Karpas-422 (cell line): Measurements from ENCODE around the gene SPDYA. TPM values are rescaled to one million over a fixed set of nuclear protein-coding genes. Genes with fewer than 3 reads are reported as not detected.

Experiments
- DNase-seq: peaks from one replicate; pipeline ENCODE4 v3.0.0-alpha.2; 2015
- H2AFZ ChIP-seq: fragments of 200-600 bp; sonication (generic); 2 replicates; pipeline ENCODE4 v1.6.1; 2014; ENCODE audit warnings: antibody characterized with exemption, low read length, mixed read lengths
- H3K27ac ChIP-seq: fragments of 200-600 bp; sonication (generic); 2 replicates; pipeline ENCODE4 v1.5.1; 2014; ENCODE audit warnings: mild to moderate bottlenecking, low read length, moderate library complexity
- H3K27me3 ChIP-seq: fragments of 200-600 bp; sonication (generic); 2 replicates; pipeline ENCODE4 v1.6.1; 2014; ENCODE audit warnings: low read length, mixed read lengths
- H3K36me3 ChIP-seq: fragments of 200-600 bp; sonication (generic); 2 replicates; pipeline ENCODE4 v1.6.1; 2014; ENCODE audit warnings: low read length, mixed read lengths; ENCODE audit not compliant: insufficient read depth
- H3K4me1 ChIP-seq: fragments of 200-600 bp; sonication (generic); 2 replicates; pipeline ENCODE4 v1.6.1; 2014; ENCODE audit warnings: mild to moderate bottlenecking, low read length, mixed read lengths
- H3K4me2 ChIP-seq: fragments of 200-600 bp; sonication (generic); 2 replicates; pipeline ENCODE4 v1.6.1; 2014; ENCODE audit warnings: low read length, low read depth, mild to moderate bottlenecking; ENCODE audit not compliant: poor library complexity, severe bottlenecking
- H3K4me3 ChIP-seq: fragments of 200-600 bp; sonication (generic); 2 replicates; pipeline ENCODE4 v1.5.1; 2014; ENCODE audit warnings: mild to moderate bottlenecking, antibody characterized with exemption, low read length, mixed read lengths
- H3K79me2 ChIP-seq: fragments of 200-600 bp; sonication (generic); 2 replicates; pipeline ENCODE4 v1.6.1; 2014; ENCODE audit warnings: mild to moderate bottlenecking, low read length, mixed read lengths
- H3K9ac ChIP-seq: fragments of 200-600 bp; sonication (generic); 2 replicates; pipeline ENCODE4 v1.6.0; 2014; ENCODE audit warnings: low read length
- H3K9me2 ChIP-seq: fragments of 200-600 bp; sonication (generic), shearing (Covaris generic); replicated peaks from 2 replicates; pipeline ENCODE4 v1.6.0; 2014; ENCODE audit warnings: mild to moderate bottlenecking, low read length, moderate library complexity; ENCODE audit not compliant: insufficient read depth
- H3K9me3 ChIP-seq: fragments of 300-700, 200-600 bp; sonication (generic); 2 replicates; pipeline ENCODE4 v1.6.1; 2014; ENCODE audit warnings: low read length, mixed read lengths
- H4K20me1 ChIP-seq: fragments of 200-600 bp; sonication (generic); 2 replicates; pipeline ENCODE4 v1.6.1; 2014; ENCODE audit warnings: mild to moderate bottlenecking, antibody characterized with exemption, low read length, low read depth; ENCODE audit not compliant: insufficient read depth
- total RNA-seq: library from RNA; depleted of rRNA; stranded (reverse); fragments of >200 nt; shearing (Covaris generic); gene quantifications from 2 replicates; pipeline ENCODE4 v1.2.3, GENCODE V29; 2014; ENCODE audit warnings: low replicate concordance

The SPDYA gene
- total RNA-seq, 1 experiment from 2014 or later = 0.78 TPM

DNA sequence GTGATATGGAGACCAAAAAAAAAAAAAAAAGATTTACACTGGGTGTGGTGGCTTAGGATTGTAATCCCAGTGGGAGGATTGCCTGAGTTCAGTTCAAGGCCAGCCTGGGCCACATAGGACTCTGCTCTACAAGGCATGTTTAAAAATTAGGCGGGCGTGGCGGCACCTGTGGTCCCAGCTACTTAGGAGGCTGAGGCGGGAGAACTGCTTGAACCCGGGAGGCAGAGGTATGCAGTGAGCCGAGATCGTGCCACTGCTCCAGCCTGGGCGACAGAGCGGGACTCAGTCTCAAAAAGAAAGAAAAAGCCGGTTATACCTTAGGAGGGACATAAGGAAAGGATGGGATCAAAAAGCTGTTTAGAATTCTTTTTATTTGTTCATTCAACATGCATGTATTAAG lies 707 bp upstream of the SPDYA start:
- no peaks in the 10 kb centered on the region for H3K9me3 ChIP-seq
- no peak overlapping the region for H3K27ac ChIP-seq
- no peak overlapping the region for H3K9ac ChIP-seq
- H4K20me1 ChIP-seq = no peaks in the 10 kb centered on the region
- H3K4me3 ChIP-seq = no peak overlapping the region
- no peak overlapping the region for H3K4me2 ChIP-seq
- no peaks in the 10 kb centered on the region for H3K4me1 ChIP-seq
- no peak for DNase-seq
- peaks cover 7% of the 10 kb centered on the region; the same call in 1 of the 2 replicates for H3K36me3 ChIP-seq
- H3K9me2 ChIP-seq = no peaks in the 10 kb centered on the region
- H3K27me3 ChIP-seq = no peaks in the 10 kb centered on the region
- H2AFZ ChIP-seq = no peak overlapping the region
- H3K79me2 ChIP-seq = no peaks in the 10 kb centered on the region

- Histone ChIP-seq H3K4me3 (no peak overlapping the region), H3K9me2 (no peaks in the 10 kb centered on the region), H3K79me2 (no peaks in the 10 kb centered on the region), H3K9ac (no peak overlapping the region), H2AFZ (no peak overlapping the region), H3K27ac (no peak overlapping the region), H4K20me1 (no peaks in the 10 kb centered on the region), H3K36me3 (no peaks in the 10 kb centered on the region), H3K4me2 (no peak overlapping the region), H3K4me1 (peaks cover 3% of the 10 kb centered on the region), H3K27me3 (no peaks in the 10 kb centered on the region), H3K9me3 (no peaks in the 10 kb centered on the region)
- no peak for DNase-seq
These were observed 7.4 kb downstream of the SPDYA start for GRCh38 chr2:28818053-28818452.

GRCh38 chr2:28821295-28821958 lies 10.8 kb downstream of the SPDYA start:
- H3K4me2 ChIP-seq = peak overlapping the region; percentile 31
- no peak overlapping the region for H3K4me3 ChIP-seq
- H3K9ac ChIP-seq = no peak overlapping the region
- no peaks in the 10 kb centered on the region for H4K20me1 ChIP-seq
- H3K27me3 ChIP-seq = no peaks in the 10 kb centered on the region
- H3K36me3 ChIP-seq = 0 out of 2 replicates have a peak, but pooled peaks cover 5% of the 10 kb centered on the region
- no peaks in the 10 kb centered on the region for H3K79me2 ChIP-seq
- H3K27ac ChIP-seq = no peak overlapping the region
- H2AFZ ChIP-seq = no peak overlapping the region
- H3K9me2 ChIP-seq = no peaks in the 10 kb centered on the region
- peaks cover 3% of the 10 kb centered on the region for H3K4me1 ChIP-seq
- H3K9me3 ChIP-seq = no peaks in the 10 kb centered on the region
- peak; percentile 82 for DNase-seq

DNA sequence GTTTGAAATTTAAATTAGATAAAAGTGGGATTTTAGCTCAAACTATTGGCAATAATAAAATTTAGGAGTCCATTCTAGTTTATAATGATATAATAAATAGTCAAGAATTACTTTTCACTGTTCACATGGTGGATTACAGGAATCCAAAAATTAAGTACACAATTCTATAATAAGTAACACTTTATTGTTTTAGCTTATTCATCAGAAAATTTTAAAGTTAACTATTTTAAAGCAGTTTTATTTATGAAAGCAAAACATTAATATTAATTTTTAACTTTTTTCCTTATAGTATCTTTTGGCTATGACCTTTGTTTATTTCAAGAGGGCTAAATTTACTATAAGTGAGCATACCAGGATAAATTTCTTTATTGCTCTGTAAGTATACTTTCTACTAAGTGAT lies 11.4 kb downstream of the SPDYA start:
- 0 out of 2 replicates have a peak, but pooled peaks cover 5% of the 10 kb centered on the region for H3K36me3 ChIP-seq
- no peak overlapping the region for H3K4me2 ChIP-seq
- H3K9ac ChIP-seq = no peak overlapping the region
- no peaks in the 10 kb centered on the region for H4K20me1 ChIP-seq
- DNase-seq = no peak
- no peak overlapping the region for H2AFZ ChIP-seq
- H3K27me3 ChIP-seq = no peaks in the 10 kb centered on the region
- H3K9me3 ChIP-seq = no peaks in the 10 kb centered on the region
- H3K79me2 ChIP-seq = no peaks in the 10 kb centered on the region
- H3K4me1 ChIP-seq = peaks cover 3% of the 10 kb centered on the region
- H3K4me3 ChIP-seq = no peak overlapping the region
- no peak overlapping the region for H3K27ac ChIP-seq
- no peaks in the 10 kb centered on the region for H3K9me2 ChIP-seq

DNA sequence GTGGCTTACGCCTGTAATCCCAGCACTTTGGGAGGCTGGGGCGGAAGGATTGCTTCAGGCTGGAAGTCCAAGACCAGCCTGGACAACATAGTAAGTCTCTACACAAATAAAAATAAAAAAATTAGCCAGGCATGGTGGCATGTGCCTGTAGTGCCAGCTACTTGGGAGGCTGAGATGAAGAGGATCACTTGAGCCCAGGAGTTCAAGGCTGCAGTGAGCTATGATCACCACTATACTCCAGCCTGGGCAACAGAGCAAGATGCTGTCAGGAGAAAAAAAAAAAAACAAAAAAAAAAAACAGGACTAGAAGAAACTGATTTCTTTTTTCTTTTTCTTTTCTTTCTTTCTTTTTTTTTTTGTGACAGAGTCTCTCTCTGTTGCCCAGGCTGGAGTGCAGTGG lies 13.6 kb downstream of the SPDYA start:
- H3K4me2 ChIP-seq = no peak overlapping the region
- DNase-seq = no peak
- H2AFZ ChIP-seq = no peak overlapping the region
- no peak overlapping the region for H3K27ac ChIP-seq
- H3K27me3 ChIP-seq = no peaks in the 10 kb centered on the region
- no peaks in the 10 kb centered on the region for H3K9me3 ChIP-seq
- no peaks in the 10 kb centered on the region for H3K9me2 ChIP-seq
- H4K20me1 ChIP-seq = no peaks in the 10 kb centered on the region
- H3K9ac ChIP-seq = no peak overlapping the region
- peaks cover 16% of the 10 kb centered on the region for H3K36me3 ChIP-seq
- H3K79me2 ChIP-seq = no peaks in the 10 kb centered on the region
- peaks cover 3% of the 10 kb centered on the region for H3K4me1 ChIP-seq
- no peak overlapping the region for H3K4me3 ChIP-seq

DNA sequence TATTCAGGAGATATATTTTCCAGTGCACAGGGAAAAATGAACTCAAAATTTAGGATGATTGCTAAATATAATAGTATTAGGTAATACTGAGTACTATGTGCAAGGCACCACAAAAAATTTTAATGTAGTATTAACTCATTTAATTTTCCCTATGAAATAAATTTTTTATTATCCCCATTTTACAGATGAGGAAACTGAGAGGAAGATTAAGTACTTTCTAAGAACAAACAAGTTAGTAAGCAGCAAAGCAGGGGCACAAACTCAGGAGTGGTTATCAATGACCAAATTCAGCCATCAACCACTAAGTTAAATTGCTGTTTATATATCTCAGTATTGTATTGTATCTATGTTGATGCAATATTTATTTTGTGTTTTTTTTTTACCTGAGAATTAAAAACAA lies 14.2 kb downstream of the SPDYA start:
- no peaks in the 10 kb centered on the region for H3K79me2 ChIP-seq
- H3K9me3 ChIP-seq = no peaks in the 10 kb centered on the region
- H3K4me2 ChIP-seq = no peak overlapping the region
- no peak overlapping the region for H3K4me3 ChIP-seq
- peaks cover 16% of the 10 kb centered on the region for H3K36me3 ChIP-seq
- H4K20me1 ChIP-seq = no peaks in the 10 kb centered on the region
- no peak overlapping the region for H3K9ac ChIP-seq
- peaks cover 3% of the 10 kb centered on the region for H3K4me1 ChIP-seq
- no peak for DNase-seq
- H3K9me2 ChIP-seq = no peaks in the 10 kb centered on the region
- H2AFZ ChIP-seq = no peak overlapping the region
- H3K27me3 ChIP-seq = no peaks in the 10 kb centered on the region
- H3K27ac ChIP-seq = no peak overlapping the region

DNA sequence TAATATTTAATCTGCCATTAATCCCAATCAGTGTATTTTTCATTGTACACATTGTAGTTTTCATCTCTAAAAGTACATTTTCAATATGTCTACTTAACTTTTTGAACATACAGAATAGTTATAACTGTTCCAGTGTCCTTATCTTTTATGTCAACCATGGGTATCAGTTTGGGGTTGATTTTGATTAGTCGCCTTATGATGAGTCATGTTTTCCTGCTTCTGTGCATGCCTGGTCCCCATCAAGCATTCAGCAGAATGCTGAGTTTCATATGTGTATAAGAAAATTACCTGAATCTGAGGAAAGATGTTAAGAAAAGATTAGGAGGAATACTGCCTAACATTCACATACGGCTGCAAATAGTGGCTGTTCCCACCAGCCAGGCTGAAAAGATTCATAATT lies 17.7 kb downstream of the SPDYA start:
- no peak overlapping the region for H3K27ac ChIP-seq
- DNase-seq = no peak
- no peaks in the 10 kb centered on the region for H3K79me2 ChIP-seq
- H3K9me2 ChIP-seq = no peaks in the 10 kb centered on the region
- H3K27me3 ChIP-seq = no peaks in the 10 kb centered on the region
- H3K4me3 ChIP-seq = no peak overlapping the region
- peaks cover 21% of the 10 kb centered on the region for H3K36me3 ChIP-seq
- H3K9ac ChIP-seq = no peak overlapping the region
- no peak overlapping the region for H3K4me2 ChIP-seq
- H3K9me3 ChIP-seq = no peaks in the 10 kb centered on the region
- H4K20me1 ChIP-seq = no peaks in the 10 kb centered on the region
- H3K4me1 ChIP-seq = no peaks in the 10 kb centered on the region
- no peak overlapping the region for H2AFZ ChIP-seq

GRCh38 chr2:28833740-28834470 lies 23.3 kb downstream of the SPDYA start:
- peaks cover 7% of the 10 kb centered on the region for H3K4me1 ChIP-seq
- no peaks in the 10 kb centered on the region for H3K9me2 ChIP-seq
- no peaks in the 10 kb centered on the region for H3K27me3 ChIP-seq
- no peaks in the 10 kb centered on the region for H3K79me2 ChIP-seq
- H4K20me1 ChIP-seq = no peaks in the 10 kb centered on the region
- H2AFZ ChIP-seq = no peak overlapping the region
- no peak overlapping the region for H3K4me3 ChIP-seq
- no peak overlapping the region for H3K27ac ChIP-seq
- H3K4me2 ChIP-seq = no peak overlapping the region
- H3K9ac ChIP-seq = no peak overlapping the region
- H3K36me3 ChIP-seq = peaks cover 10% of the 10 kb centered on the region
- DNase-seq = no peak
- H3K9me3 ChIP-seq = no peaks in the 10 kb centered on the region
